Uterus (tissue), 4 donors: ENCODE data around the gene SENP7. TPM values are rescaled to one million over a fixed set of nuclear protein-coding genes. Genes with fewer than 3 reads are reported as not detected.

ENCODE experiments used
- DNase-seq, 2 donors: peaks; one replicate each; pipeline ENCODE4 v3.0.0-alpha.2; 2019 to 2020
- H3K27ac ChIP-seq, 2 donors: fragments of 200-600 bp; sonication (generic); 1 replicate in 1 of 2; 2 replicates in 1 of 2; pipeline ENCODE4 v1.5.1; 2016 to 2018
- H3K27me3 ChIP-seq, 2 donors: fragments of 200-600 bp; sonication (generic); one replicate each; pipeline ENCODE4 v1.5.1; 2018 to 2019; ENCODE audit warnings: control low read depth in 1 of 2
- H3K36me3 ChIP-seq, 2 donors: fragments of 200-600 bp; sonication (generic); one replicate each; pipeline ENCODE4 v1.5.1; 2019; ENCODE audit warnings: control low read depth in 1 of 2
- H3K4me1 ChIP-seq, 2 donors: fragments of 200-600 bp; sonication (generic); one replicate each; pipeline ENCODE4 v1.5.1; 2018 to 2019; ENCODE audit warnings: control low read depth in 1 of 2
- H3K4me3 ChIP-seq, 2 donors: fragments of 200-600 bp; sonication (generic); 1 replicate in 1 of 2; 2 replicates in 1 of 2; pipeline ENCODE4 v1.5.1; 2018 to 2019; ENCODE audit warnings: mild to moderate bottlenecking in 1 of 2
- H3K9me3 ChIP-seq, 2 donors: fragments of 200-600 bp; sonication (generic); one replicate each; pipeline ENCODE4 v1.5.1; 2019; ENCODE audit warnings: control low read depth in 1 of 2
- POLR2A ChIP-seq, 2 donors: fragments of 450-650 bp; IDR thresholded peaks; one replicate each; pipeline ENCODE4 v1.6.1; 2016; ENCODE audit warnings: antibody characterized with exemption in 2 of 2, mild to moderate bottlenecking in 1 of 2, moderate library complexity in 1 of 2
- intact Hi-C: fragments of 100-400 bp; cut with DNase I; formaldehyde crosslinking; loops from one replicate; pipeline ENCODE4 v1.15.1; 2023; ENCODE audit warnings: low total_unique reads
- total RNA-seq, 4 donors: library from RNA; depleted of rRNA in 3 of 4; stranded (reverse); fragments of >200 nt in 3 of 4; gene quantifications; one replicate each; pipeline versions ENCODE4 v1.1.0 to v1.2.4, GENCODE V29; 2014 to 2023
- TF ChIP-seq, protein P1 (sequence below), 4 experiments: fragments of 200-600 bp in 2 of 4; fragments of 450-650 bp in 2 of 4; sonication (generic) in 2 of 4; IDR thresholded peaks; one replicate each; pipeline ENCODE4 v1.5.1; 2016 to 2019; ENCODE audit warnings: antibody characterized with exemption in 4 of 4, mild to moderate bottlenecking in 2 of 4, moderate library complexity in 1 of 4
- donor health status: DM: yes; HTN: yes; CAD: no.

SENP7 gene
- total RNA-seq, 4 donors from 2014 or later = 28.7 to 101 (median 41.1) TPM

DNA sequence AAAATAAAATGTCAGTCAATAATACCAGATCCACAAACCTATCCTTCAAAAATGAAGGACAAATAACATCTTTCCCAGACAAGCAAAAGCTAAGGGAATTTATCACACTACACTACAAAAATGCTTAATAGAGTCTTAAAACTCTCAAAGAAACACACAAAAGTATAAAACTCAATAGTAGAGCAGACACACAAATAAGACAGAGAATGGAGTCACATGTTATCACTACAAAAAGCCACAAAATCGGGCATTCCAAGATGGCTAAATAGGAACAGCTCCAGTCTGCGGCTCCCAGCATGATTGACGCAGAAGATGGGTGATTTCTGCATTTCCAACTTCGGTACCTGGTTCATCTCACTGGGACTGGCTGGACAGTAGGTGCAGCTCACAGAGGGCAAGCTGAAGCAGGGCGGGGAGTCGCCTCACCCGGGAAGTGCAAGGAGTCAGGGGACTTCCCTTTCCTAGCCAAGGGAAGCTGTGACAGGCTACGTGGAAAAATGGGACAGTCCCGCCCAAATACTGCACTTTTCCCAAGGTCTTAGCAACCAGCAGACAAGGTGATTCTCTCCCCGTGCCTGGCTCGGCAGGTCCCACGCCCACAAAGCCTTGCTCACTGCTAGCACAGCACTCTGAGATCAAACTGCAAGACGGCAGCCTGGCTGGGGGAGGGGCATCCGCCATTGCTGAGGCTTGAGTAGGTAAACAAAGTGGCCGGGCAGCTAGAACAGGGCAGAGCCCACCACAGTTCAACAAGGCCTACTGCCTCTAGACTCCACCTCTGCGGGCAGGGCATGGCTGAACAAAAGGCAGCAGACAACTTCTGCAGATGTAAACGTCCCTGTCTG, 46.3 kb downstream of the SENP7 start:
- Histone ChIP-seq H3K27me3 (no peaks in the 10 kb centered on the region), H3K4me1 (no peaks in the 10 kb centered on the region), H3K27ac (no peak overlapping the region), H3K36me3 (no peaks in the 10 kb centered on the region), H3K4me3 (no peak overlapping the region), H3K9me3 (no peaks in the 10 kb centered on the region)
- DNase-seq = no peak
- intact Hi-C loops = no loop called here
- TF ChIP-seq, protein P1, sequence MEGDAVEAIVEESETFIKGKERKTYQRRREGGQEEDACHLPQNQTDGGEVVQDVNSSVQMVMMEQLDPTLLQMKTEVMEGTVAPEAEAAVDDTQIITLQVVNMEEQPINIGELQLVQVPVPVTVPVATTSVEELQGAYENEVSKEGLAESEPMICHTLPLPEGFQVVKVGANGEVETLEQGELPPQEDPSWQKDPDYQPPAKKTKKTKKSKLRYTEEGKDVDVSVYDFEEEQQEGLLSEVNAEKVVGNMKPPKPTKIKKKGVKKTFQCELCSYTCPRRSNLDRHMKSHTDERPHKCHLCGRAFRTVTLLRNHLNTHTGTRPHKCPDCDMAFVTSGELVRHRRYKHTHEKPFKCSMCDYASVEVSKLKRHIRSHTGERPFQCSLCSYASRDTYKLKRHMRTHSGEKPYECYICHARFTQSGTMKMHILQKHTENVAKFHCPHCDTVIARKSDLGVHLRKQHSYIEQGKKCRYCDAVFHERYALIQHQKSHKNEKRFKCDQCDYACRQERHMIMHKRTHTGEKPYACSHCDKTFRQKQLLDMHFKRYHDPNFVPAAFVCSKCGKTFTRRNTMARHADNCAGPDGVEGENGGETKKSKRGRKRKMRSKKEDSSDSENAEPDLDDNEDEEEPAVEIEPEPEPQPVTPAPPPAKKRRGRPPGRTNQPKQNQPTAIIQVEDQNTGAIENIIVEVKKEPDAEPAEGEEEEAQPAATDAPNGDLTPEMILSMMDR (IDR thresholded peaks at IDR 0.05) = no peak
- no peak for TF ChIP-seq POLR2A (IDR thresholded peaks at IDR 0.05)

DNA sequence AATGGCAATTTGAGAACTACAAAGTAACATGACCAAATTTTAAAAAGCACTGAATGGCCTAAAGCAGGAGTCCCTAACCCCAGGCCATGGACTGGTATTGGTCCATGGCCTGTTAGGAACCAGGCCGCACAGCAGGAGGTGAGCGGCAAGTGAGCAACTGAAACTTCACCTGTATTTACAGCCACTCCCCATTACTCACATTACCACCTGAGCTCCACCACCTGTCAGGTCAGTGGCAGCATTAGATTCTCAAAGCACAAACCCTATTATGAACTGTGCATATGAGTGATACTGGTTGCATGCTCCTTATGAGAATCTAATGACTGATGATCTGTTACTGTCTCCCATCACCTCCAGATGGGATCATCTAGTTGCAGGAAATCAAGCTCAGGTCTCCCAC, 48.8 kb downstream of the SENP7 start:
- H3K27me3 ChIP-seq = no peaks in the 10 kb centered on the region
- H3K36me3 ChIP-seq = no peaks in the 10 kb centered on the region
- no peaks in the 10 kb centered on the region for H3K9me3 ChIP-seq
- H3K4me1 ChIP-seq = no peaks in the 10 kb centered on the region
- H3K4me3 ChIP-seq = no peak overlapping the region
- H3K27ac ChIP-seq = no peak overlapping the region
- intact Hi-C loops = no loop called here
- no peak for DNase-seq
- TF ChIP-seq, protein P1 (IDR thresholded peaks at IDR 0.05) = no peak
- no peak for TF ChIP-seq POLR2A (IDR thresholded peaks at IDR 0.05)

DNA sequence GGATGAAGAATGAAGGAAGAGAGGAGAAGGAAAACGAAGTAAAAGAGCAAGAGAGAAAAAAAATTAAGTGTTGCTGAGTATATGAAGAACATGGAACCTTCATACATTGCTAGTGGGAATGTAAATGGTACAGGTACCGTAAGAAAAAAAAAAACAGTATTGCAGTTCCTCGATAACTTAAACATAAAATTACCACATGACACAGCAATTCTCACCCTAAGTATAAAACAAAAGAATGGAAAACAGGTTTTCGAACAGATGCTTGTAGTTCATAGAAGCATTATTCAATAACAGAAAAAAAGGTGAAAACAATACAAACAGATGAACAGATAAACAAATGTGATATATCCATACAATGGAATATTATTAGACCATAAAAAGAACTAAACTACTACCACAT, 51.6 kb downstream of the SENP7 start:
- TF ChIP-seq, protein P1 (IDR thresholded peaks at IDR 0.05) = no peak
- no peak for TF ChIP-seq POLR2A (IDR thresholded peaks at IDR 0.05)
- no peaks in the 10 kb centered on the region for H3K36me3 ChIP-seq
- intact Hi-C loops = no loop called here
- H3K4me3 ChIP-seq = no peak overlapping the region
- no peaks in the 10 kb centered on the region for H3K4me1 ChIP-seq
- no peaks in the 10 kb centered on the region for H3K27me3 ChIP-seq
- DNase-seq = no peak
- H3K9me3 ChIP-seq = no peaks in the 10 kb centered on the region
- H3K27ac ChIP-seq = no peak overlapping the region

DNA sequence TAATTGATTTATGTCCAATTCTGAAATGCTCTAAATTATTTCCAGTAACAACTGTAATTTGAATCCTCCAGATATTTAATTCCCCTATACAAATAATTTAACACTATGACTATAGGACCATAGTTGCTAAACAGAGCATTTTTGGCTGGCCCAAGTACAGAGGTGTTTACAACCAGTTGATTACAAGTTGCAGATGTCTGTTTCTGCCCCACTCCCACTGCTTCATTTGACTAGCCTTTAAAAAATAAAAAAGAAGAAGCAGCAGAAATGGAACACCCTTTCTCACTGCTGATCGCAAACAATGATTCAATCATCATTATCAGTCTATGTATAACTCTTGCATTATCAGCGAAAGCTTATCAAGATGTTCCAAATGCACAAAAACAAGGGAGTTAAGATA, 54.6 kb downstream of the SENP7 start:
- H3K4me3 ChIP-seq = no peak overlapping the region
- H3K4me1 ChIP-seq = no peaks in the 10 kb centered on the region
- no peaks in the 10 kb centered on the region for H3K36me3 ChIP-seq
- intact Hi-C loops = no loop called here
- no peak overlapping the region for H3K27ac ChIP-seq
- H3K27me3 ChIP-seq = no peaks in the 10 kb centered on the region
- H3K9me3 ChIP-seq = no peaks in the 10 kb centered on the region
- no peak for TF ChIP-seq POLR2A (IDR thresholded peaks at IDR 0.05)
- TF ChIP-seq, protein P1 (IDR thresholded peaks at IDR 0.05) = no peak
- DNase-seq = no peak

DNA sequence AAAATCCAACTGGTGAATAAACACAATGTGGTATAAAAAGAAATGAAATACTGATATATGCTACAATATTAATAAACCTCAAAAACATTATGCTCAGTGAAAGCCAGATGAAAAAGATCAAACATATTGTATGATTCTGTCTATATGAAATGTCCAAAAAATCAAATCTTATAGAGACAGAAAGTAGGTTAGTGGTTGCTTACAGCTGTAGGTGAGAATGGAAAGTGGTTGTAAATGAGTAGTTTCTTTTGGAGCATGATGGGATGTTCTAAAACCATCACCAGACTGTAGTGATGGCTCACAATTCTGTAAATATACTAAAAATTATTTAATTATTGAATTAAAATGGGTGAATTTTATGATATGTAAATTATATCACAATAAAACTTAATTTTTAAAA, 58.4 kb downstream of the SENP7 start:
- H3K4me3 ChIP-seq = no peak overlapping the region
- no peaks in the 10 kb centered on the region for H3K4me1 ChIP-seq
- no peaks in the 10 kb centered on the region for H3K9me3 ChIP-seq
- intact Hi-C loops = no loop called here
- no peak for DNase-seq
- no peaks in the 10 kb centered on the region for H3K27me3 ChIP-seq
- H3K27ac ChIP-seq = no peak overlapping the region
- TF ChIP-seq POLR2A (IDR thresholded peaks at IDR 0.05) = no peak
- H3K36me3 ChIP-seq = no peaks in the 10 kb centered on the region
